ENCODE data around the gene NAT14.
"Not testable (repeated sequence)": the region's sequence is repeated elsewhere in the genome, so short reads cannot be mapped to it uniquely, and the experiment has no call there.

Gene NAT14

GRCh38 chr19:55484593-55485438 is at the start of gene NAT14:
Gene NAT14 (plus strand): TSS chr19:55485188. CDS start chr19:55485709, 521 bp downstream.
- no peak for DNase-seq (ENCODE audit: low read depth, low spot score)

GRCh38 chr19:55436847-55437246 is 48.1 kb upstream of the NAT14 start:
- DNase-seq (ENCODE audit: low read depth, low spot score) = no peak

- DNase-seq (ENCODE audit: low read depth, low spot score) = no peak
These were observed 47.6 kb upstream of the NAT14 start for GRCh38 chr19:55437410-55437809.

- DNase-seq (ENCODE audit: low read depth, low spot score) = no peak
These were observed 45.9 kb upstream of the NAT14 start for GRCh38 chr19:55439052-55439451.

GRCh38 chr19:55440411-55441105 is 44.4 kb upstream of the NAT14 start:
- DNase-seq (ENCODE audit: low read depth, low spot score) = no peak

- DNase-seq (ENCODE audit: low read depth, low spot score) = no peak
These were observed 43.7 kb upstream of the NAT14 start for GRCh38 chr19:55441319-55441691.

GRCh38 chr19:55441692-55442321 is 43.2 kb upstream of the NAT14 start:
- no peak for DNase-seq (ENCODE audit: low read depth, low spot score)

- no peak for DNase-seq (ENCODE audit: low read depth, low spot score)
These were observed 42.5 kb upstream of the NAT14 start for GRCh38 chr19:55442372-55442961.

- DNase-seq (ENCODE audit: low read depth, low spot score) = no peak
These were observed 41.8 kb upstream of the NAT14 start, which contains the start of gene SHISA7 for GRCh38 chr19:55443045-55443823. Gene SHISA7 (minus strand): TSS chr19:55443300. CDS start chr19:55442863, 437 bp downstream.

GRCh38 chr19:55443824-55444480 is 41.0 kb upstream of the NAT14 start:
- no peak for DNase-seq (ENCODE audit: low read depth, low spot score)

GRCh38 chr19:55444646-55445045 is 40.3 kb upstream of the NAT14 start:
- DNase-seq (ENCODE audit: low read depth, low spot score) = no peak

GRCh38 chr19:55446060-55446459 is 38.9 kb upstream of the NAT14 start:
- no peak for DNase-seq (ENCODE audit: low read depth, low spot score)

GRCh38 chr19:55447421-55448174 is 37.4 kb upstream of the NAT14 start:
- no peak for DNase-seq (ENCODE audit: low read depth, low spot score)

- DNase-seq (ENCODE audit: low read depth, low spot score) = not testable (repeated sequence)
These were observed 36.9 kb upstream of the NAT14 start for GRCh38 chr19:55448175-55448490.

GRCh38 chr19:55449469-55449868 is 35.5 kb upstream of the NAT14 start:
- DNase-seq (ENCODE audit: low read depth, low spot score) = no peak

GRCh38 chr19:55451163-55451964 is 33.6 kb upstream of the NAT14 start:
- no peak for DNase-seq (ENCODE audit: low read depth, low spot score)

GRCh38 chr19:55451965-55452748 is 32.8 kb upstream of the NAT14 start:
- DNase-seq (ENCODE audit: low read depth, low spot score) = no peak

GRCh38 chr19:55452749-55453346 is 32.1 kb upstream of the NAT14 start:
- peak; percentile 61 for DNase-seq (ENCODE audit: low read depth, low spot score)
